Activated CD8-positive, alpha-beta T cell treated with anti-CD3 and anti-CD28 coated beads for 36 hours (primary cell): ENCODE data around the gene KRTAP5-2. TPM values are rescaled to one million over a fixed set of nuclear protein-coding genes. Genes with fewer than 3 reads are reported as not detected.

Experiments
- ATAC-seq: fragments of 200-7000 bp; cut with Tn5 transposase; one replicate; pipeline ENCODE4 v1.10.0; 2021; ENCODE audit warnings: mild to moderate bottlenecking, moderate library complexity
- CTCF ChIA-PET: fragments of 350-600 bp; sonication (Branson Sonifier 250); formaldehyde crosslinking; loops from one replicate; lab custom pipeline; 2021; ENCODE audit warnings: antibody characterized with exemption; lab: Charles Lee
- POLR2A ChIA-PET: fragments of 350-600 bp; sonication (Branson Sonifier 250); formaldehyde crosslinking; loops from one replicate; lab custom pipeline; 2021; ENCODE audit warnings: antibody characterized with exemption; lab: Charles Lee
- DNase-seq: peaks from one replicate; pipeline ENCODE4 v3.0.0-alpha.2; 2020
- H3K27ac Mint-ChIP-seq: one replicate; pipeline ENCODE4 v1.8.0; 2021; ENCODE audit warnings: mild to moderate bottlenecking, mixed read lengths
- H3K27me3 Mint-ChIP-seq: one replicate; pipeline ENCODE4 v1.8.0; 2021; ENCODE audit warnings: mixed read lengths
- H3K36me3 Mint-ChIP-seq: one replicate; pipeline ENCODE4 v1.8.0; 2021; ENCODE audit warnings: low read depth, mixed read lengths
- H3K4me1 Mint-ChIP-seq: one replicate; pipeline ENCODE4 v1.8.0; 2021; ENCODE audit warnings: low read depth, mixed read lengths
- H3K4me3 Mint-ChIP-seq: one replicate; pipeline ENCODE4 v1.8.0; 2021; ENCODE audit warnings: mild to moderate bottlenecking, moderate library complexity, mixed read lengths
- H3K9me3 Mint-ChIP-seq: one replicate; pipeline ENCODE4 v1.8.0; 2021; ENCODE audit warnings: mixed read lengths
- CTCF ChIP-seq: fragments of 200-600 bp; IDR thresholded peaks from one replicate; pipeline ENCODE4 v1.8.0; 2022; ENCODE audit warnings: antibody characterized with exemption, mild to moderate bottlenecking
- intact Hi-C: fragments of 100-400 bp; cut with micrococcal nuclease; formaldehyde crosslinking; loops from one replicate; pipeline ENCODE4 v1.10.0; 2022
- total RNA-seq, 2 experiments: library from RNA; stranded (reverse); gene quantifications; one replicate each; pipeline ENCODE4 v1.2.3, GENCODE V29; 2021

The KRTAP5-2 gene
- total RNA-seq, 2 experiments from 2014 or later, result not detected

- no peaks in the 10 kb centered on the region for H3K9me3 Mint-ChIP-seq
- ATAC-seq (no peak), DNase-seq (no peak)
- no peaks in the 10 kb centered on the region for H3K36me3 Mint-ChIP-seq
- intact Hi-C loops, result no loop called here
- ChIA-PET POLR2A (interaction anchor here (1.5 kb wide), 1 partner anchor 58 kb away, joined by 5 read pairs; no protein-coding TSS in a partner anchor), CTCF (interaction anchor here (0.6 to 3.1 kb wide), 4 partner anchors 8 to 57 kb away, joined by 3 to 28 read pairs (median 12); no protein-coding TSS in a partner anchor)
- TF ChIP-seq CTCF, result no peak
- no peaks in the 10 kb centered on the region for H3K4me1 Mint-ChIP-seq
- H3K27me3 Mint-ChIP-seq, result peaks cover 14% of the 10 kb centered on the region
- no peak overlapping the region for H3K27ac Mint-ChIP-seq
- no peak overlapping the region for H3K4me3 Mint-ChIP-seq
Measured at GRCh38 chr11:1632053-1632714, 34.1 kb upstream of the KRTAP5-2 start.

- H3K9me3 Mint-ChIP-seq, result no peaks in the 10 kb centered on the region
- no peak for ATAC-seq
- ChIA-PET CTCF (interaction anchor here (1.2 to 3.1 kb wide), 6 partner anchors 9 to 85 kb away, joined by 3 to 28 read pairs (median 14); no protein-coding TSS in a partner anchor), POLR2A (interaction anchor here (1.5 kb wide), 1 partner anchor 56 kb away, joined by 5 read pairs; no protein-coding TSS in a partner anchor)
- H3K27me3 Mint-ChIP-seq, result peaks cover 13% of the 10 kb centered on the region
- no peaks in the 10 kb centered on the region for H3K4me1 Mint-ChIP-seq
- no peak overlapping the region for H3K27ac Mint-ChIP-seq
- intact Hi-C loops, result no loop called here
- H3K4me3 Mint-ChIP-seq, result no peak overlapping the region
- no peaks in the 10 kb centered on the region for H3K36me3 Mint-ChIP-seq
- no peak for TF ChIP-seq CTCF
- no peak for DNase-seq
Measured at GRCh38 chr11:1631066-1631568, 33.0 kb upstream of the KRTAP5-2 start.

GRCh38 chr11:1630271-1630670, 32.2 kb upstream of the KRTAP5-2 start:
- Mint-ChIP-seq H3K9me3 (no peaks in the 10 kb centered on the region), H3K27ac (no peak overlapping the region), H3K27me3 (peaks cover 13% of the 10 kb centered on the region), H3K4me3 (no peak overlapping the region), H3K36me3 (no peaks in the 10 kb centered on the region), H3K4me1 (no peaks in the 10 kb centered on the region)
- ATAC-seq, result no peak
- no peak for DNase-seq
- ChIA-PET POLR2A (no interaction called here), CTCF (interaction anchor here (1.3 to 3.1 kb wide), 5 partner anchors 9 to 84 kb away, joined by 3 to 28 read pairs (median 18); no protein-coding TSS in a partner anchor)
- no peak for TF ChIP-seq CTCF
- intact Hi-C loops, result no loop called here

DNA sequence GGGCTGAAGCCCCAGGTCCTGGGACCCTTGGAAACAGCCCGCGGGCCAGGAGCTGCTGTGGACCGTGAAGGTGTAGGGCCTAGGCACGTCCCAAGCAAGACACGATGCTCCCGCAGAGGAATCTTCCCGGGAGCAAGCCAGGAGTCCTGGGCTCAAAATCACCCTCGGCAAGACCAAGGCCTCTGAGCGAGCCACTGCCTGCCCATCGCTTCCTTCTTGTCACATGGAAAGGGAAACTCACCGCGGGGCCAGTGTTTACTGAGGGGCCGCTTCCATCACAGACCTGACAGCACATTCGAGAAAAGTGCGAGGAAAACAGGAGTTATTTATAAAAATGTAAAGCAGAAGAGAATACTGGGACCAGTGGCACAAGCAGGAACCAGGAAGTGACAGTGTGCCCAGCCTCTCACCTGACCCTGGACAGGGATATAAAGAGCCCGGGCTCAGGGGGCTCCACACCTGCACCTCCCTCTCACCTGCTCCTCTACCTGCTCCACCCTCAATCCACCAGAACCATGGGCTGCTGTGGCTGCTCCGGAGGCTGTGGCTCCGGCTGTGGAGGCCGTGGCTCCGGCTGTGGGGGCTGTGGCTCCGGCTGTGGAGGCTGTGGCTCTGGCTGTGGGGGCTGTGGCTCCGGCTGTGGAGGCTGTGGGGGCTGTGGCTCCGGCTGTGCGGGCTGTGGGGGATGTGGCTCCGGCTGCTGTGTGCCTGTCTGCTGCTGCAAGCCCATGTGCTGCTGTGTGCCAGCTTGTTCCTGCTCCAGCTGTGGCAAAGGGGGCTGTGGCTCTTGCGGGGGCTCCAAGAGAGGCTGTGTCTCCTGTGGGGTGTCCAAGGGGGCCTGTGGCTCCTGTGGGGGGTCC, 31.5 kb upstream of the KRTAP5-2 start, which contains the start of gene KRTAP5-5:
TSS of gene KRTAP5-5 (plus strand) at position 450 of the 860 bp plus-strand sequence. CDS start at position 516, 66 bp downstream.
- DNase-seq, result no peak
- Mint-ChIP-seq H3K27ac (no peak within 1 kb of the TSS), H3K9me3 (no peaks in the 10 kb centered on the region), H3K4me3 (no peak within 1 kb of the TSS), H3K27me3 (peaks cover 14% of the 10 kb centered on the region), H3K36me3 (no peaks in the 10 kb centered on the region), H3K4me1 (no peaks in the 10 kb centered on the region)
- TF ChIP-seq CTCF, result no peak
- ATAC-seq, result no peak
- CTCF ChIA-PET, result interaction anchor here (0.5 to 3.5 kb wide), 12 partner anchors 10 to 349 kb away, joined by 3 to 28 read pairs (median 6); no protein-coding TSS in a partner anchor
- POLR2A ChIA-PET, result no interaction called here
- intact Hi-C loops, result no loop called here
